ENCODE results near the gene AJUBA.

DNA sequence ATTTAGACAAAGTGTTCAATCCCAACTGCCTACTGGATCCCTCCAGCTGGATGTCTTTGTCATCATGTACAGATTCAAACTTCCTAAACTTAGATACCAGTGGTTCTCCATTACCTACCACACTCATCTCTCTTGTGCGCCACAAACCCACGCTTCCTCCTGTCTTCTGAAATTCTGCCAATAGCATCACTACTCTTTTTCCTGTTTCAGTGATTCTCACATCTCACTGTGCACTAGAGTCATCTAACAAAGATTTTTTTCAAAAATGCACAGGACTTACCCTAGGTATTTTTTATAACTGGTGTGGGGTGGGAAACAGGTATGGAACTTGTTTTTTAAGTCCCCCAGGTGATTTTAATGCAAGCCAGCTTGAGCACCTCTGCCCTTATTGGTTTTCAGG, 46.4 kb upstream of the AJUBA start:
- no peak for TF ChIP-seq POLR2A (IDR thresholded peaks at IDR 0.05)
- TF ChIP-seq POLR2AphosphoS5 (IDR thresholded peaks at IDR 0.05) = no peak
- no peak for TF ChIP-seq CTCF (IDR thresholded peaks at IDR 0.05 in 8 of 11, conservative IDR thresholded peaks at IDR 0.05 in 3 of 11)

All from spleen (tissue), 7 donors.